Cardiac muscle cell (in vitro differentiated cells and primary cell): Measurements from ENCODE around the gene USF3. TPM values are rescaled to one million over a fixed set of nuclear protein-coding genes. Genes with fewer than 3 reads are reported as not detected.

Experiments
- DNase-seq, 2 donors: peaks; one replicate each; pipeline versions ENCODE4 v3.0.0 to v3.0.0-alpha.2; 2010 to 2017; ENCODE audit warnings: low read depth in 1 of 2, low spot score in 1 of 2
- H3K27ac ChIP-seq: fragments of 200-600 bp; sonication (generic); 2 replicates; pipeline ENCODE4 v1.5.1; 2016
- H3K27me3 ChIP-seq: fragments of 200-600 bp; sonication (generic); 2 replicates; pipeline ENCODE4 v1.6.0; 2016; ENCODE audit warnings: control low read depth
- H3K36me3 ChIP-seq: fragments of 200-600 bp; sonication (generic); 2 replicates; pipeline ENCODE4 v1.5.1; 2016; ENCODE audit warnings: control low read depth
- H3K4me1 ChIP-seq: fragments of 200-600 bp; sonication (generic); 2 replicates; pipeline ENCODE4 v1.8.1; 2017; ENCODE audit warnings: low read depth, mild to moderate bottlenecking, mixed run types
- H3K4me3 ChIP-seq: fragments of 200-600 bp; sonication (generic); 2 replicates; pipeline ENCODE4 v1.5.1; 2016; ENCODE audit warnings: mild to moderate bottlenecking
- H3K9me3 ChIP-seq: fragments of 200-600 bp; sonication (generic); 2 replicates; pipeline ENCODE4 v1.5.1; 2017; ENCODE audit warnings: low read depth, mild to moderate bottlenecking, control low read depth
- CTCF ChIP-seq: IDR thresholded peaks from 2 replicates; pipeline ENCODE4 v1.5.1; 2012; ENCODE audit warnings: low read depth, mild to moderate bottlenecking, low read length
- polyA plus RNA-seq: library from polyadenylated mRNA; unstranded; fragments of >200 nt; fragmentation: Nextera tagmentation; extraction: Ambion mirVana; gene quantifications from 2 replicates; pipeline ENCODE4 v1.2.1, GENCODE V29; 2016
- total RNA-seq: library from RNA; depleted of rRNA; stranded (reverse); fragments of >200 nt; gene quantifications from 2 replicates; pipeline ENCODE4 v1.2.3, GENCODE V29; 2016

USF3 gene
- total and polyA plus RNA-seq, 2 experiments from 2014 or later, result 3.1 to 11.4 TPM

GRCh38 chr3:113620091-113620490 lies 76.4 kb downstream of the USF3 start:
- DNase-seq, result no peak

GRCh38 chr3:113617726-113618125 lies 78.7 kb downstream of the USF3 start:
- no peak for DNase-seq
- no peak overlapping the region for H3K27ac ChIP-seq
- H3K4me1 ChIP-seq, result no peaks in the 10 kb centered on the region
- TF ChIP-seq CTCF, result no peak
- no peaks in the 10 kb centered on the region for H3K36me3 ChIP-seq
- H3K27me3 ChIP-seq, result peaks cover 1% of the 10 kb centered on the region
- H3K4me3 ChIP-seq, result no peak overlapping the region
- H3K9me3 ChIP-seq, result no peaks in the 10 kb centered on the region

More at GRCh38 chr3:113620091-113620490, 76.4 kb downstream of the USF3 start:
- Histone ChIP-seq H3K4me1 (no peaks in the 10 kb centered on the region), H3K36me3 (no peaks in the 10 kb centered on the region), H3K27ac (no peak overlapping the region), H3K9me3 (no peaks in the 10 kb centered on the region), H3K4me3 (no peak overlapping the region), H3K27me3 (peaks cover 23% of the 10 kb centered on the region)
- no peak for TF ChIP-seq CTCF

GRCh38 chr3:113615976-113616375 lies 80.5 kb downstream of the USF3 start:
- TF ChIP-seq CTCF, result no peak
- DNase-seq, result peak in 1 of 2 donors; percentile 57
- no peaks in the 10 kb centered on the region for H3K4me1 ChIP-seq
- no peaks in the 10 kb centered on the region for H3K36me3 ChIP-seq
- no peak overlapping the region for H3K4me3 ChIP-seq
- no peak overlapping the region for H3K27ac ChIP-seq
- H3K9me3 ChIP-seq, result no peaks in the 10 kb centered on the region
- H3K27me3 ChIP-seq, result no peaks in the 10 kb centered on the region

GRCh38 chr3:113614402-113614801 lies 82.0 kb downstream of the USF3 start:
- H3K27me3 ChIP-seq, result no peaks in the 10 kb centered on the region
- no peak for TF ChIP-seq CTCF
- no peak overlapping the region for H3K4me3 ChIP-seq
- no peak overlapping the region for H3K27ac ChIP-seq
- H3K9me3 ChIP-seq, result no peaks in the 10 kb centered on the region
- H3K4me1 ChIP-seq, result no peaks in the 10 kb centered on the region
- no peak for DNase-seq
- no peaks in the 10 kb centered on the region for H3K36me3 ChIP-seq

GRCh38 chr3:113607219-113607596 lies 89.2 kb downstream of the USF3 start:
- no peaks in the 10 kb centered on the region for H3K4me1 ChIP-seq
- H3K4me3 ChIP-seq, result no peak overlapping the region
- no peak for TF ChIP-seq CTCF
- H3K27me3 ChIP-seq, result no peaks in the 10 kb centered on the region
- no peaks in the 10 kb centered on the region for H3K9me3 ChIP-seq
- no peaks in the 10 kb centered on the region for H3K36me3 ChIP-seq
- H3K27ac ChIP-seq, result no peak overlapping the region
- DNase-seq, result no peak
